GM20000 (cell line): ENCODE measurements around the gene NR6A1.

ENCODE experiments used
- DNase-seq: peaks from one replicate; pipeline ENCODE4 v3.0.0; 2012; ENCODE audit warnings: low spot score
- CTCF ChIP-seq: IDR thresholded peaks from 2 replicates; pipeline ENCODE4 v1.5.1; 2012; ENCODE audit warnings: mild to moderate bottlenecking, control low read depth; ENCODE audit errors: extremely low read depth, missing control alignments

NR6A1 gene

GRCh38 chr9:124755061-124755460 lies 16.1 kb downstream of the NR6A1 start:
- no peak for DNase-seq
- no peak for TF ChIP-seq CTCF

- TF ChIP-seq CTCF: no peak
- no peak for DNase-seq
These were observed 16.8 kb downstream of the NR6A1 start for GRCh38 chr9:124754289-124754688.

- no peak for DNase-seq
- no peak for TF ChIP-seq CTCF
These were observed 18.1 kb downstream of the NR6A1 start for GRCh38 chr9:124752967-124753366.

GRCh38 chr9:124749781-124750180 lies 21.3 kb downstream of the NR6A1 start:
- DNase-seq: no peak
- TF ChIP-seq CTCF: no peak

GRCh38 chr9:124749284-124749683 lies 21.8 kb downstream of the NR6A1 start:
- DNase-seq: no peak
- no peak for TF ChIP-seq CTCF

- DNase-seq: no peak
- TF ChIP-seq CTCF: no peak
These were observed 24.0 kb downstream of the NR6A1 start for GRCh38 chr9:124747065-124747464.

- DNase-seq: no peak
- TF ChIP-seq CTCF: no peak
These were observed 27.3 kb downstream of the NR6A1 start for GRCh38 chr9:124743686-124744348.
